ENCODE data around the gene GDA.

Gene GDA

DNA sequence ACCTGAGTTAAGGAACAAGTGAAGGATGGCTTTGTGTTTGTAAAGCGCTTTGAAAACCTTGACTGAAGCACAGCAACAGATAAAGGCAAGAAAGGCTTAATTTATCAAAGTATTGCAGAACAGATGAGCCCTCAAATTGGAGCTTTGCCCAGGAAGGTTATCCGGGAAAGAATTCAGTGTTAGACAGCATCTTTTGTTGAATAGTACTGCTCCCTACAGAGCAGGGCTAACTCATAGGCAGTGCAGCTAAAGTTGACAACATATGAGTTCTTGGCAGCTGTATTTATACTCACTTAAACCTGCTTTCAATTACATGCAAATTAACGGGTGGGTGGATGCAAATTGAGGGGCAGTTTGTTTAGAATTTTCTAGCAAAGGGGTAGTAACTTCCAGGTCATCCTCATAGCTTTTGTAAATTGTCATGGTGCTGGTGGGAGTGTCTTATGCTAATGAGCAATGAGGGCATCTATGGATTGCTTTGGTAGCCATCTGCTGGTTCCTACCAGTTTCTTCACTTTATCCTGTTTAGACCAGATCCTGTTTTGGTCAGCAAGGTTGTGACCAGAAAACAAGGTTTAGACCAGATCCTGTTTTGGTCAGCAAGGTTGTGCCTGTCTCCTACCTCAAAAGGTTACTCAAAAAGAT is 105.8 kb downstream of the GDA start:
- TF ChIP-seq, protein P1, sequence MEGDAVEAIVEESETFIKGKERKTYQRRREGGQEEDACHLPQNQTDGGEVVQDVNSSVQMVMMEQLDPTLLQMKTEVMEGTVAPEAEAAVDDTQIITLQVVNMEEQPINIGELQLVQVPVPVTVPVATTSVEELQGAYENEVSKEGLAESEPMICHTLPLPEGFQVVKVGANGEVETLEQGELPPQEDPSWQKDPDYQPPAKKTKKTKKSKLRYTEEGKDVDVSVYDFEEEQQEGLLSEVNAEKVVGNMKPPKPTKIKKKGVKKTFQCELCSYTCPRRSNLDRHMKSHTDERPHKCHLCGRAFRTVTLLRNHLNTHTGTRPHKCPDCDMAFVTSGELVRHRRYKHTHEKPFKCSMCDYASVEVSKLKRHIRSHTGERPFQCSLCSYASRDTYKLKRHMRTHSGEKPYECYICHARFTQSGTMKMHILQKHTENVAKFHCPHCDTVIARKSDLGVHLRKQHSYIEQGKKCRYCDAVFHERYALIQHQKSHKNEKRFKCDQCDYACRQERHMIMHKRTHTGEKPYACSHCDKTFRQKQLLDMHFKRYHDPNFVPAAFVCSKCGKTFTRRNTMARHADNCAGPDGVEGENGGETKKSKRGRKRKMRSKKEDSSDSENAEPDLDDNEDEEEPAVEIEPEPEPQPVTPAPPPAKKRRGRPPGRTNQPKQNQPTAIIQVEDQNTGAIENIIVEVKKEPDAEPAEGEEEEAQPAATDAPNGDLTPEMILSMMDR (IDR thresholded peaks at IDR 0.05; ENCODE audit: insufficient read depth, low read length, missing control alignments): no peak
- DNase-seq (ENCODE audit: low read depth, low spot score): no peak
- H3K4me3 ChIP-seq (ENCODE audit: low read depth, low read length): no peak overlapping the region
- POLR2A ChIA-PET: no interaction called here
- CTCF ChIA-PET: interaction anchor here (0.7 to 1.7 kb wide), 2 partner anchors 26 to 216 kb away, joined by 4 to 5 read pairs; no protein-coding TSS in a partner anchor

DNA sequence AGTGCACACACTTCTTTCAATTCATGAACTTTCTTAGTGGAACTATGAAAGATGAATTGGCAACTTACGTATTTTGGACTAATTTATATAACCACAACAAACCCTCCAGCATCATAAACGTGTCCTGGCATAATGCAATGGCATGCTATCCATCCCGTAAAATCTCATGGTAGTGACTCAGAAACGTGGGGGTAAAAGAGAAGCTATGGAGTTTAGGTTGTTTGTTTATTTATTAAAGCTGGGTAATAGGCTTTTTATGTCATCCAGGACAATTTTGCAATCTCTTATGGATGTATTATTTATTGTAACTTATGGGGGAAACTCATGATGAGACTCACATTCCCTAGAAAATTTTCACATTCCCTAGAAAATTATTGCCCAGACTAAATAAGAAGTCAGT is 106.3 kb downstream of the GDA start:
- no peak overlapping the region for H3K4me3 ChIP-seq (ENCODE audit: low read depth, low read length)
- ChIA-PET POLR2A (no interaction called here), CTCF (interaction anchor here (1.7 kb wide), 1 partner anchor 25 kb away, joined by 5 read pairs; no protein-coding TSS in a partner anchor)
- TF ChIP-seq, protein P1 (IDR thresholded peaks at IDR 0.05; ENCODE audit: insufficient read depth, low read length, missing control alignments): no peak
- no peak for DNase-seq (ENCODE audit: low read depth, low spot score)

DNA sequence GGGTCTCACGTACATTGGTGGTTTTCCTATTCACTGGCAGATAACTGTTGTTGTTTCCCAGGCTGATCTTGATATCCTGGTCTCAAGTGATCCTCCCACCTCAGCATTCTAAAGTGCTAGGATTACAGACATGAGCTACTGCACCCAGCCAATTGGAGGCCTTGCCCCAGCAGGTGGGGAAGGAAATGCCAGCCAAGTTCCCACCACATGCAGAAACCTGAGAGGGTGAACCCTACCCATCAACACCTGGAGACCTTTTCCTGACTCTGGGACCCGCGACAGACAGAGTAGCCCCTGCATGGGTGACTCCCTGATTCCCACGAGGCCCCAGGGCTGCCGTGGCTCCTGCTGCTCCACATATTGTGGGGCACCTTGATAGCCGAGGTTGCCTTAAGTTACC is 107.7 kb downstream of the GDA start:
- no peak overlapping the region for H3K4me3 ChIP-seq (ENCODE audit: low read depth, low read length)
- TF ChIP-seq, protein P1 (IDR thresholded peaks at IDR 0.05; ENCODE audit: insufficient read depth, low read length, missing control alignments): no peak
- ChIA-PET POLR2A (no interaction called here), CTCF (interaction anchor here (1.1 to 1.7 kb wide), 3 partner anchors 11 to 218 kb away, joined by 3 to 6 read pairs (median 5); no protein-coding TSS in a partner anchor)
- DNase-seq (ENCODE audit: low read depth, low spot score): no peak

DNA sequence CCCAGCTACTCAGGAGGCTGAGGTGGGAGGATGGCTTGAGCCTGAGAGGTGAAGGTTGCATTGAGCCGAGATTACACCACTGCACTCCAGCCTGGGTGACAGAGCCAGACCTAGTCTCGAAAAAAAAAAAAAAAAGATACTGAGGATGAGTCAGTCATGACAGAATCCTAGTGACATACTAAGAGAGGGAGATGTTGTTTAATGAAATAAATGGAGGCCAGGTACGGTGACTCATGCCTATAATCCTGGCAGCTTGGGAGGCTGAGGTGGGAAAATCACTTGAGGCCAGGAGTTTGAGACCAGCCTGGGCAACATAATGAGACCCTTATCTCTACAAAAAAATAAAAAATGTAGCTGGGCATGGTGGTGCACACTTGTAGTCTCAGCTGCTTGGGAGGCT is 108.6 kb downstream of the GDA start:
- POLR2A ChIA-PET: no interaction called here
- TF ChIP-seq, protein P1 (IDR thresholded peaks at IDR 0.05; ENCODE audit: insufficient read depth, low read length, missing control alignments): no peak
- H3K4me3 ChIP-seq (ENCODE audit: low read depth, low read length): no peak overlapping the region
- no peak for DNase-seq (ENCODE audit: low read depth, low spot score)
- CTCF ChIA-PET: interaction anchor here (1.1 to 1.5 kb wide), 4 partner anchors 10 to 219 kb away, joined by 3 to 6 read pairs (median 3); no protein-coding TSS in a partner anchor

DNA sequence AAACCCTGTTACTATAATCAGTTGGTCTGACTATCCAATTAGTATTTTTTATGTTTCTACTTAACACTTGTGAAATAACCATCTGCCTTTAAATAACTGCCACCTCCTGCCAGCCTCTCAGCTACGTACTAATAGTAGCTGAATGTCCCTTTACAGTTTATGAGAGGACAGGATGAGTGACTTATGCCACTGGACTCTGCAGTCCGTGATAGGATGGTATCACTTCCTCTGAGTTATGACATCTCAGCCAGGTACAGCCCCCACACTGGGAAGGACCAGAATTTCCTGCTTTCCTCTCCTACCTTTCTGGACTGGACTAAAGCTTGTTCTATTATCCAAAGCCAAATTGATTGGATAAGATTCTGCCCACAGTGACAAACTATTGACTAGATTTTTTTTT is 112.8 kb downstream of the GDA start:
- POLR2A ChIA-PET: no interaction called here
- no peak for DNase-seq (ENCODE audit: low read depth, low spot score)
- no peak overlapping the region for H3K4me3 ChIP-seq (ENCODE audit: low read depth, low read length)
- TF ChIP-seq, protein P1 (IDR thresholded peaks at IDR 0.05; ENCODE audit: insufficient read depth, low read length, missing control alignments): no peak
- CTCF ChIA-PET: interaction anchor here (1.4 to 3.1 kb wide), 2 partner anchors 10 to 18 kb away, joined by 5 to 12 read pairs; no protein-coding TSS in a partner anchor

DNA sequence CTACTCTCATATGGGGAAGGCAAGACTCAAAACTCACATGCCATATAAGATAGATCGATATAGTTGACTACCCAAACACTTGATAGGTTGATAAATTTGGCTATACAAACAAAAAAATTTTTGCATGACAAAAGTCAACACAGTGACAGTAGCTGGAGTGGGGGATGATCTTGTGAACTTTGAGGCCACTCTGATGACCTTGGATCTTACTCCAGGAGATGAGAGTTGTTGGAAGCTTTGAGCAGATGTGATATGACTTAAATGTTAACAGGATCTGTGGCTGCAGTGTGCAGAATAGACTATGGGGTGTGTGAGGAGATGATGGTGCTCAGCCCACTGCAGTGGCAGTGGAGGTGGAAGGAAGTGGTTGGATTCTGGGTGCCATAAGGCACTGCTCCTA is 114.3 kb downstream of the GDA start:
- no peak overlapping the region for H3K4me3 ChIP-seq (ENCODE audit: low read depth, low read length)
- CTCF ChIA-PET: interaction anchor here (0.9 to 3.1 kb wide), 2 partner anchors 9 to 559 kb away, joined by 3 to 12 read pairs; no protein-coding TSS in a partner anchor
- DNase-seq (ENCODE audit: low read depth, low spot score): no peak
- POLR2A ChIA-PET: no interaction called here
- TF ChIP-seq, protein P1 (IDR thresholded peaks at IDR 0.05; ENCODE audit: insufficient read depth, low read length, missing control alignments): no peak
